SH-SY5Y (cell line): ENCODE results near the gene SLC2A6.

ENCODE experiments used
- GATA2 ChIP-seq: IDR thresholded peaks from 2 replicates; pipeline ENCODE4 v1.6.1; 2011; ENCODE audit warnings: mild to moderate bottlenecking, low read depth, low read length
- GATA3 ChIP-seq: IDR thresholded peaks from 2 replicates; pipeline ENCODE4 v1.6.1; 2011; ENCODE audit warnings: low read depth, mild to moderate bottlenecking, low read length, moderate library complexity

DNA sequence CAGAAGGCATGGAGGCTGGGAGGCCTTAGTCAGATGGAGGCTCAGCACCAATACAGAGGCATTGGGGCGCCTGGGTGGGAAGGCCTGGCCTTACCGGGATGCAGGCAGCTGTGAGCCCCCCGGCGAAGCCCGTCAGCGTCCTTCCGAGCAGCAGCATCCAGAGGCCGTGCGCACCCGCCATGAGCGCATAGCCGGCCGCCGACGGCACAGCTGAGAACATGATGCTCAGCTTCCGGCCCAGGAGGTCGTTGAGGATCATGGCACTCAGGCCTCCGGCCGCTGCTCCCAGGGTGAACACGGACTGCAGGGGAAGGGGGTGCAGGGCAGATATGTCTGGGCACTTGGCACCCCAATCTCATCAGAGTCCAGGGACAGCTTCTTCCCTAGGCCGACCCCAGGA lies 2.0 kb downstream of the SLC2A6 start:
- TF ChIP-seq GATA2 (no peak), GATA3 (no peak)
